SK-N-SH (cell line): ENCODE results near the gene AP1B1. TPM values are rescaled to one million over a fixed set of nuclear protein-coding genes. Genes with fewer than 3 reads are reported as not detected.

Experiments used
- CTCF ChIA-PET: fragments of 300-600, 350-600 bp; formaldehyde crosslinking; extraction: SDS; loops from one replicate; lab custom pipeline; 2021; lab: Yijun Ruan, JAX
- POLR2A ChIA-PET: fragments of 350-600 bp; sonication (Branson Sonifier 250); formaldehyde crosslinking; extraction: SDS; loops from one replicate; lab custom pipeline; 2020; ENCODE audit warnings: antibody characterized with exemption, inconsistent platforms; lab: Yijun Ruan, JAX
- DNase-seq: peaks from one replicate; pipeline ENCODE4 v3.0.0; 2012
- H2AFZ ChIP-seq: fragments of 200-600 bp; sonication (generic); 2 replicates; pipeline ENCODE4 v1.8.1; 2016; ENCODE audit warnings: antibody characterized with exemption, mild to moderate bottlenecking, low read depth
- H3F3A ChIP-seq: fragments of 200-600 bp; sonication (generic); replicated peaks from 2 replicates; pipeline ENCODE3; 2016; ENCODE audit warnings: antibody characterized with exemption, mild to moderate bottlenecking; ENCODE audit not compliant: insufficient read depth
- H3K27ac ChIP-seq, 2 experiments: fragments of 200-500 bp in 1 of 2; fragments of 200-600 bp in 1 of 2; sonication (Bioruptor generic) in 1 of 2; sonication (generic), shearing (Covaris generic) in 1 of 2; 2 replicates each; pipeline versions ENCODE4 v1.5.1 to v1.6.1; 2014 to 2016; ENCODE audit warnings: low read depth in 2 of 2, inconsistent platforms in 1 of 2, low read length in 1 of 2, mild to moderate bottlenecking in 1 of 2, mixed read lengths in 1 of 2
- H3K27me3 ChIP-seq: fragments of 200-600 bp; sonication (generic), shearing (Covaris generic); 2 replicates; pipeline ENCODE4 v1.6.1; 2016; ENCODE audit warnings: mixed run types; ENCODE audit not compliant: insufficient read depth
- H3K36me3 ChIP-seq, 2 experiments: fragments of 200-500 bp in 1 of 2; fragments of 200-600 bp in 1 of 2; sonication (Bioruptor generic) in 1 of 2; sonication (generic) in 1 of 2; replicated peaks in 1 of 2; 2 replicates each; pipeline versions ENCODE3 to v1.5.1; 2014 to 2016; ENCODE audit warnings: low read length in 1 of 2, mild to moderate bottlenecking in 1 of 2; ENCODE audit not compliant: insufficient read depth in 2 of 2, control insufficient read depth in 1 of 2
- H3K4me1 ChIP-seq, 2 experiments: fragments of 200-500 bp in 1 of 2; fragments of 200-600 bp in 1 of 2; sonication (Bioruptor generic) in 1 of 2; sonication (generic), shearing (Covaris generic) in 1 of 2; 2 replicates each; pipeline versions ENCODE4 v1.5.1 to v1.6.1; 2014 to 2016; ENCODE audit warnings: low read depth in 1 of 2, low read length in 1 of 2, mixed run types in 1 of 2; ENCODE audit not compliant: insufficient read depth in 2 of 2, control insufficient read depth in 1 of 2
- H3K4me2 ChIP-seq: fragments of 200-600 bp; sonication (generic), shearing (Covaris generic); 2 replicates; pipeline ENCODE4 v1.6.1; 2017; ENCODE audit warnings: mixed run types
- H3K4me3 ChIP-seq, 2 experiments: fragments of 200-500 bp in 1 of 2; fragments of 200-600 bp in 1 of 2; sonication (Bioruptor generic) in 1 of 2; sonication (generic), shearing (Covaris generic) in 1 of 2; 2 replicates each; pipeline versions ENCODE4 v1.5.1 to v1.8.1; 2014 to 2016; ENCODE audit warnings: low read depth in 2 of 2, inconsistent platforms in 1 of 2, low read length in 1 of 2, mild to moderate bottlenecking in 1 of 2, mixed read lengths in 1 of 2, moderate library complexity in 1 of 2
- H3K79me2 ChIP-seq: fragments of 200-600 bp; sonication (generic); 2 replicates; pipeline ENCODE4 v1.8.1; 2017; ENCODE audit warnings: mild to moderate bottlenecking; ENCODE audit not compliant: insufficient read depth
- H3K9ac ChIP-seq: fragments of 200-600 bp; sonication (generic); 2 replicates; pipeline ENCODE4 v1.6.1; 2017; ENCODE audit warnings: mixed run types
- H3K9me2 ChIP-seq: fragments of 200-600 bp; sonication (generic); 2 replicates; pipeline ENCODE4 v1.6.1; 2017; ENCODE audit warnings: mixed run types
- H3K9me3 ChIP-seq: fragments of 200-600 bp; sonication (generic); 2 replicates; pipeline ENCODE4 v1.6.1; 2017; ENCODE audit warnings: mixed run types, mild to moderate bottlenecking, moderate library complexity
- H4K20me1 ChIP-seq: fragments of 200-600 bp; sonication (generic); 2 replicates; pipeline ENCODE4 v1.6.1; 2017; ENCODE audit warnings: mild to moderate bottlenecking, mixed run types; ENCODE audit not compliant: insufficient read depth
- EZH2phosphoT487 ChIP-seq: fragments of 200-600 bp; sonication (generic); IDR thresholded peaks from 2 replicates; pipeline ENCODE4 v1.6.1; 2017; ENCODE audit warnings: low read depth, mixed run types, mild to moderate bottlenecking, antibody characterized with exemption, moderate library complexity, borderline replicate concordance
- FOSL2 ChIP-seq: IDR thresholded peaks from 2 replicates; pipeline ENCODE4 v1.4.0; 2012; ENCODE audit warnings: low read depth, mild to moderate bottlenecking, moderate library complexity, borderline replicate concordance
- GATA2 ChIP-seq: sonication (generic); formaldehyde crosslinking; IDR thresholded peaks from 2 replicates; pipeline ENCODE4 v1.5.0; 2020; ENCODE audit warnings: mild to moderate bottlenecking, missing genetic modification reagents
- JUND ChIP-seq: IDR thresholded peaks from 2 replicates; pipeline ENCODE4 v1.4.0; 2012
- RCOR1 ChIP-seq: fragments of 150-350 bp; IDR thresholded peaks from 2 replicates; pipeline ENCODE4 v1.6.1; 2017; ENCODE audit warnings: antibody characterized with exemption, low read length
- REST ChIP-seq: IDR thresholded peaks from 2 replicates; pipeline ENCODE4 v1.6.1; 2012; ENCODE audit warnings: mild to moderate bottlenecking, low read depth, low read length, moderate library complexity
- RFX5 ChIP-seq: IDR thresholded peaks from 2 replicates; pipeline ENCODE4 v1.6.1; 2012; ENCODE audit warnings: mild to moderate bottlenecking, improper control_type of control experiment, low read length
- SMC3 ChIP-seq: IDR thresholded peaks from 2 replicates; pipeline ENCODE4 v1.6.1; 2012; ENCODE audit warnings: low read depth, low read length, improper control_type of control experiment
- WGBS: methylation state at CpG from one replicate; pipeline ENCODE4 v1.1.6; 2017; ENCODE audit warnings: low lambda C conversion rate; 5-methylcytosine and 5-hydroxymethylcytosine counted together
- polyA plus RNA-seq, 3 experiments: library from polyadenylated mRNA; depleted of rRNA; stranded (reverse); fragments of >200 nt; gene quantifications; 2 replicates each; pipeline ENCODE4 v1.2.3, GENCODE V29; 2012
- TF ChIP-seq, protein P1 (sequence below): fragments of 150-350 bp; IDR thresholded peaks from 2 replicates; pipeline ENCODE4 v1.6.1; 2016; ENCODE audit warnings: mild to moderate bottlenecking, low read depth, low read length
- TF ChIP-seq, protein P2 (sequence below): IDR thresholded peaks from 2 replicates; pipeline ENCODE4; 2012
- TF ChIP-seq, protein P3 (sequence below): IDR thresholded peaks from 2 replicates; pipeline ENCODE4 v1.4.0; 2012; ENCODE audit warnings: low read depth, borderline replicate concordance
- TF ChIP-seq, protein P4 (sequence below): fragments of 150-350 bp; IDR thresholded peaks from 2 replicates; pipeline ENCODE4 v1.6.1; 2017; ENCODE audit warnings: antibody characterized with exemption, low read length, low read depth, borderline replicate concordance

Gene AP1B1
- polyA plus RNA-seq, 1 of the 3 experiments (the other 2 are of a cell fraction), result 51.9 TPM

- no peak overlapping the region for H3K4me2 ChIP-seq
- no peaks in the 10 kb centered on the region for H4K20me1 ChIP-seq
- H3K4me1 ChIP-seq, result peaks cover 0 to 3% of the 10 kb centered on the region in 2 experiments; a peak in 2 of 4 replicates
- H3K9me3 ChIP-seq, result no peaks in the 10 kb centered on the region
- H3F3A ChIP-seq, result no peaks in the 10 kb centered on the region
- no peaks in the 10 kb centered on the region for H3K27me3 ChIP-seq
- H2AFZ ChIP-seq, result no peak overlapping the region
- peaks cover 7% of the 10 kb centered on the region; the same call in 1 of the 2 replicates for H3K79me2 ChIP-seq
- POLR2A ChIA-PET, result no interaction called here
- no peak overlapping the region for H3K4me3 ChIP-seq
- H3K9me2 ChIP-seq, result no peaks in the 10 kb centered on the region
- WGBS, result 72% methylated on average over 2 of the region's 2 CpGs
- CTCF ChIA-PET, result no interaction called here
- DNase-seq, result no peak
- no peaks in the 10 kb centered on the region for H3K36me3 ChIP-seq
- no peak overlapping the region for H3K9ac ChIP-seq
- H3K27ac ChIP-seq, result no peak overlapping the region
- TF ChIP-seq, protein P1, sequence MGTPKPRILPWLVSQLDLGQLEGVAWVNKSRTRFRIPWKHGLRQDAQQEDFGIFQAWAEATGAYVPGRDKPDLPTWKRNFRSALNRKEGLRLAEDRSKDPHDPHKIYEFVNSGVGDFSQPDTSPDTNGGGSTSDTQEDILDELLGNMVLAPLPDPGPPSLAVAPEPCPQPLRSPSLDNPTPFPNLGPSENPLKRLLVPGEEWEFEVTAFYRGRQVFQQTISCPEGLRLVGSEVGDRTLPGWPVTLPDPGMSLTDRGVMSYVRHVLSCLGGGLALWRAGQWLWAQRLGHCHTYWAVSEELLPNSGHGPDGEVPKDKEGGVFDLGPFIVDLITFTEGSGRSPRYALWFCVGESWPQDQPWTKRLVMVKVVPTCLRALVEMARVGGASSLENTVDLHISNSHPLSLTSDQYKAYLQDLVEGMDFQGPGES, result no peak
- no peak for TF ChIP-seq FOSL2
- TF ChIP-seq GATA2 (CRISPR knock-in tag), result no peak
- TF ChIP-seq JUND, result no peak
- no peak for TF ChIP-seq RFX5
- TF ChIP-seq, protein P2, sequence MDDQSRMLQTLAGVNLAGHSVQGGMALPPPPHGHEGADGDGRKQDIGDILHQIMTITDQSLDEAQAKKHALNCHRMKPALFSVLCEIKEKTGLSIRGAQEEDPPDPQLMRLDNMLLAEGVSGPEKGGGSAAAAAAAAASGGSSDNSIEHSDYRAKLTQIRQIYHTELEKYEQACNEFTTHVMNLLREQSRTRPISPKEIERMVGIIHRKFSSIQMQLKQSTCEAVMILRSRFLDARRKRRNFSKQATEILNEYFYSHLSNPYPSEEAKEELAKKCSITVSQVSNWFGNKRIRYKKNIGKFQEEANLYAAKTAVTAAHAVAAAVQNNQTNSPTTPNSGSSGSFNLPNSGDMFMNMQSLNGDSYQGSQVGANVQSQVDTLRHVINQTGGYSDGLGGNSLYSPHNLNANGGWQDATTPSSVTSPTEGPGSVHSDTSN, result no peak
- no peak for TF ChIP-seq RCOR1
Observed at GRCh38 chr22:29393019-29393608, 4.7 kb upstream of the AP1B1 start.

DNA sequence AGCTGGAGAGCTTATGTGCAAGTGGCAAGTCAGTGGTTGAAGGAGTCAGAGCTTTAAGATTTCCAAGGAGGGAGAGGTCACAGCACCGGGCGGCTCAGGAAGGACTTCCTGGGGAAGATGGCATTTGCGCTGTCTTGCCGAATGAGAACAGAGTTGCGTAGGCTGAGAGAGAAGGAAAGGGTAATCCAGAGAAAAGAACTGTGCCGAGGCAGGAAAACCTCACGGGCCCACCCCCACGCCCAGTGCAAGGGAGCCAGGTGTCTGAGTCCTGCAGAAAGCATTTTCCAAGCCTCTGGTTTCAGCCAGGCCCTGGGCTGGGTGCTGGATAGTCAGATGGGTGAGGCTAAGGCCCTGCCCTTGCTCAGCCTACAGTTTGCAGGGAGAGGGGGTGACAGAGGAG is 3.2 kb upstream of the AP1B1 start:
- H3K4me2 ChIP-seq, result no peak overlapping the region
- H3K27me3 ChIP-seq, result no peaks in the 10 kb centered on the region
- no peak overlapping the region for H3K4me3 ChIP-seq
- WGBS, result 90% methylated on average over 8 of the region's 8 CpGs
- no peak overlapping the region for H3K27ac ChIP-seq
- ChIA-PET CTCF (no interaction called here), POLR2A (no interaction called here)
- DNase-seq, result no peak
- no peak overlapping the region for H2AFZ ChIP-seq
- no peaks in the 10 kb centered on the region for H4K20me1 ChIP-seq
- H3K36me3 ChIP-seq, result peaks cover 0 to 2% of the 10 kb centered on the region in 2 experiments
- peaks cover 0 to 5% of the 10 kb centered on the region in 2 experiments; a peak in 2 of 4 replicates for H3K4me1 ChIP-seq
- TF ChIP-seq, protein P1, result no peak
- TF ChIP-seq FOSL2, result no peak
- TF ChIP-seq, protein P3, sequence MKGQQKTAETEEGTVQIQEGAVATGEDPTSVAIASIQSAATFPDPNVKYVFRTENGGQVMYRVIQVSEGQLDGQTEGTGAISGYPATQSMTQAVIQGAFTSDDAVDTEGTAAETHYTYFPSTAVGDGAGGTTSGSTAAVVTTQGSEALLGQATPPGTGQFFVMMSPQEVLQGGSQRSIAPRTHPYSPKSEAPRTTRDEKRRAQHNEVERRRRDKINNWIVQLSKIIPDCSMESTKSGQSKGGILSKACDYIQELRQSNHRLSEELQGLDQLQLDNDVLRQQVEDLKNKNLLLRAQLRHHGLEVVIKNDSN, result no peak
- TF ChIP-seq EZH2phosphoT487, result no peak
- no peak for TF ChIP-seq SMC3
- TF ChIP-seq REST, result no peak
- TF ChIP-seq, protein P4, sequence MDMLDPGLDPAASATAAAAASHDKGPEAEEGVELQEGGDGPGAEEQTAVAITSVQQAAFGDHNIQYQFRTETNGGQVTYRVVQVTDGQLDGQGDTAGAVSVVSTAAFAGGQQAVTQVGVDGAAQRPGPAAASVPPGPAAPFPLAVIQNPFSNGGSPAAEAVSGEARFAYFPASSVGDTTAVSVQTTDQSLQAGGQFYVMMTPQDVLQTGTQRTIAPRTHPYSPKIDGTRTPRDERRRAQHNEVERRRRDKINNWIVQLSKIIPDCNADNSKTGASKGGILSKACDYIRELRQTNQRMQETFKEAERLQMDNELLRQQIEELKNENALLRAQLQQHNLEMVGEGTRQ, result no peak
- no peak overlapping the region for H3K9ac ChIP-seq
- H3K79me2 ChIP-seq, result peaks cover 22% of the 10 kb centered on the region; the same call in 1 of the 2 replicates
- no peaks in the 10 kb centered on the region for H3K9me2 ChIP-seq
- no peaks in the 10 kb centered on the region for H3K9me3 ChIP-seq
- H3F3A ChIP-seq, result no peaks in the 10 kb centered on the region
